ENCODE measurements around the gene KCNE5.
"Not testable (repeated sequence)": the region's sequence is repeated elsewhere in the genome, so short reads cannot be mapped to it uniquely, and the experiment has no call there.

KCNE5 gene

GRCh38 chrX:109577055-109577454 lies 47.9 kb downstream of the KCNE5 start:
- H3K79me2 ChIP-seq (ENCODE audit: control insufficient read depth, low read length) = no peaks in the 10 kb centered on the region

GRCh38 chrX:109576083-109576482 lies 48.9 kb downstream of the KCNE5 start:
- not testable (repeated sequence) for H3K4me1 ChIP-seq (ENCODE audit: control insufficient read depth, low read length); H3K36me3 ChIP-seq (ENCODE audit: control insufficient read depth, low read length); H3K27ac ChIP-seq (ENCODE audit: low read depth, low read length); H3K4me2 ChIP-seq (ENCODE audit: low read length); H3F3A ChIP-seq (ENCODE audit: control insufficient read depth, insufficient read depth); H4K20me1 ChIP-seq (ENCODE audit: control insufficient read depth, insufficient read depth, low read depth, low read length); H3K9me3 ChIP-seq (ENCODE audit: control insufficient read depth, insufficient read depth, low read length); H3K79me2 ChIP-seq (ENCODE audit: control insufficient read depth, low read length); H3K9me2 ChIP-seq (replicated peaks; ENCODE audit: control insufficient read depth, low read length); H3K27me3 ChIP-seq (ENCODE audit: control insufficient read depth, low read length); H3K4me3 ChIP-seq (ENCODE audit: low read length)

More at GRCh38 chrX:109577055-109577454, 47.9 kb downstream of the KCNE5 start:
- Histone ChIP-seq H3K4me2 (ENCODE audit: low read length) (no peak overlapping the region), H3K27me3 (ENCODE audit: control insufficient read depth, low read length) (no peaks in the 10 kb centered on the region), H3K36me3 (ENCODE audit: control insufficient read depth, low read length) (no peaks in the 10 kb centered on the region), H4K20me1 (ENCODE audit: control insufficient read depth, insufficient read depth, low read depth, low read length) (no peaks in the 10 kb centered on the region), H3K9me3 (ENCODE audit: control insufficient read depth, insufficient read depth, low read length) (no peaks in the 10 kb centered on the region), H3K4me1 (ENCODE audit: control insufficient read depth, low read length) (no peaks in the 10 kb centered on the region), H3K4me3 (ENCODE audit: low read length) (no peak overlapping the region), H3K9me2 (replicated peaks; ENCODE audit: control insufficient read depth, low read length) (no peaks in the 10 kb centered on the region), H3K27ac (ENCODE audit: low read depth, low read length) (no peak overlapping the region), H3F3A (ENCODE audit: control insufficient read depth, insufficient read depth) (no peaks in the 10 kb centered on the region)
- TF ChIP-seq, protein P1, sequence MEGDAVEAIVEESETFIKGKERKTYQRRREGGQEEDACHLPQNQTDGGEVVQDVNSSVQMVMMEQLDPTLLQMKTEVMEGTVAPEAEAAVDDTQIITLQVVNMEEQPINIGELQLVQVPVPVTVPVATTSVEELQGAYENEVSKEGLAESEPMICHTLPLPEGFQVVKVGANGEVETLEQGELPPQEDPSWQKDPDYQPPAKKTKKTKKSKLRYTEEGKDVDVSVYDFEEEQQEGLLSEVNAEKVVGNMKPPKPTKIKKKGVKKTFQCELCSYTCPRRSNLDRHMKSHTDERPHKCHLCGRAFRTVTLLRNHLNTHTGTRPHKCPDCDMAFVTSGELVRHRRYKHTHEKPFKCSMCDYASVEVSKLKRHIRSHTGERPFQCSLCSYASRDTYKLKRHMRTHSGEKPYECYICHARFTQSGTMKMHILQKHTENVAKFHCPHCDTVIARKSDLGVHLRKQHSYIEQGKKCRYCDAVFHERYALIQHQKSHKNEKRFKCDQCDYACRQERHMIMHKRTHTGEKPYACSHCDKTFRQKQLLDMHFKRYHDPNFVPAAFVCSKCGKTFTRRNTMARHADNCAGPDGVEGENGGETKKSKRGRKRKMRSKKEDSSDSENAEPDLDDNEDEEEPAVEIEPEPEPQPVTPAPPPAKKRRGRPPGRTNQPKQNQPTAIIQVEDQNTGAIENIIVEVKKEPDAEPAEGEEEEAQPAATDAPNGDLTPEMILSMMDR (IDR thresholded peaks at IDR 0.05; ENCODE audit: low read depth, low read length, poor library complexity, severe bottlenecking) = no peak
- TF ChIP-seq EZH2phosphoT487 (IDR thresholded peaks at IDR 0.05; ENCODE audit: borderline replicate concordance, low read length) = no peak

Data from DOHH2 (cell line).